HG03060 (cell line): ENCODE results near the gene CCNA2.

Experiments used
- ATAC-seq: cut with Tn5 transposase; IDR thresholded peaks from one replicate; pipeline ENCODE4 v1.9.1; 2021; ENCODE audit warnings: low read depth, moderate number of reproducible peaks; ENCODE audit not compliant: unreplicated experiment

Gene CCNA2

GRCh38 chr4:121811122-121811521 is 12.6 kb downstream of the CCNA2 start:
- no peak for ATAC-seq

- no peak for ATAC-seq
These were observed 17.3 kb downstream of the CCNA2 start for GRCh38 chr4:121806411-121806810.

- ATAC-seq: peak; percentile 6
These were observed 22.0 kb downstream of the CCNA2 start for GRCh38 chr4:121801715-121802075.

- ATAC-seq: peak; percentile 69
These were observed 22.5 kb downstream of the CCNA2 start, which contains the start of gene EXOSC9 for GRCh38 chr4:121800961-121801714. Gene EXOSC9 (plus strand): TSS chr4:121801323. CDS start chr4:121801425, 102 bp downstream.

DNA sequence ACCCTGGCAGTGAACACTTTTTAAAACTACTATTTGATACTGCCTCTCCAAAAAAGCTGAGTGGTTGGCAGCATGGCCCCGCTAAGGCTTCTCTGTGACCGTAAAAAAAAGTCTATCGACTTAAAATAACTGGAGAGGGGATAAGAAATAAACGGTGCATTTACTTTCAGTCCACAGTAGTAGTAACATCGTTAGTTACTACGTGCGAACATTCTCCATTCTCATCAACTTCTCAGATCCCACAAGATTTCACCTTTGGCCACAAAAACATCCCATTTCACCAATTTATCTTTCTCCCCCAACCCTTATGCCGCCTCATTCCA is 23.1 kb downstream of the CCNA2 start:
- ATAC-seq: peak; percentile 12

DNA sequence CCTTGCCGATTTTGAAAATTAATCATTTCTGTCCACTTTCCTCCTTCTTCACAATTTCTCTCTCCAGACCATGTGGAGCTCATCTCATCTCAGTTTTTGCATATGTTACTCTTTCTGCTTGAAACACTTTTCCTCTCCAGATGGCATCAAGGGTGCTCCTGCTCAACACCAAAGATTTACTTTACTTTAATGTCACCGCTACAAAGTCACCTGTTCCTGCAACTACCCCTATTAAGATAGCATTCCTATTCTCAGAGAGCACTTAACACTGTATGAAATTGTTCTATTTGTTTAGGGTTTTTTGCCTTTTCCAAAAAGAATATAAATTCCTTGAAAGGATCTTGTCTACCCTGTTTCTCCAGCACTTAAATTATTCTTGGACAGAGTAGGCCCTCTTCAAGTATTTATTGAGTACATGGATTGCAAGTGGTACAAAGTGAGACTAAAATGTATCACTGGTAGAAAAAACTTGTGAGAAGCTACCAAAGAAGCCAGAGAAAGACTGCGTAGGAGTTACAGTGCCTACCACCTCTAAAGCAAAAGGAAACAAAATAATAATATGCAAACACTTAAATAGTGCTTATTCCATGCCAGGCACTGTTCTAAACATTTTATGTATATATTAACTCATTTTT is 23.7 kb downstream of the CCNA2 start:
- ATAC-seq: no peak

- ATAC-seq: no peak
These were observed 24.4 kb downstream of the CCNA2 start for GRCh38 chr4:121799208-121799823.

DNA sequence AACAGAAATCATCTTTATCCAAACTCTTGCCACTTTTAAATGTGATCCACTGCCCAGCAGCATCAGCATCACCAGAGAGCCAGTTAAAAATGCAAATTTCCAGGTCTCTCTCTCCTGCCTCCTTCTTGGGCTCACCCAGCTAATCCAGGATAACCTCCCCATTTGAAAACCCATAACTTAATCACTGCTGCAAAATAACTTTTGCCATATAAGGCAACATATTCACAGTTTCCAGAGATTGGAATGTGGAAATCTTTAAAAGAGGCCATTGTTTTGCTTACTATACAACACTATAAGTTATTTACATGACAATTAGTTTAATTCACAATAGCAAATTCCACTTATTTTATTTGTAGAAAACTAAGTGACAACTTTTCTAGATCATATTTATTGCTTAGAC is 27.4 kb downstream of the CCNA2 start:
- no peak for ATAC-seq

- no peak for ATAC-seq
These were observed 29.0 kb downstream of the CCNA2 start for GRCh38 chr4:121794505-121795188.

- no peak for ATAC-seq
These were observed 30.7 kb downstream of the CCNA2 start for GRCh38 chr4:121792966-121793365.

GRCh38 chr4:121791481-121791880 is 32.2 kb downstream of the CCNA2 start:
- ATAC-seq: no peak

- ATAC-seq: no peak
These were observed 32.7 kb downstream of the CCNA2 start for GRCh38 chr4:121790976-121791375.

- no peak for ATAC-seq
These were observed 33.5 kb downstream of the CCNA2 start for GRCh38 chr4:121789960-121790829.

DNA sequence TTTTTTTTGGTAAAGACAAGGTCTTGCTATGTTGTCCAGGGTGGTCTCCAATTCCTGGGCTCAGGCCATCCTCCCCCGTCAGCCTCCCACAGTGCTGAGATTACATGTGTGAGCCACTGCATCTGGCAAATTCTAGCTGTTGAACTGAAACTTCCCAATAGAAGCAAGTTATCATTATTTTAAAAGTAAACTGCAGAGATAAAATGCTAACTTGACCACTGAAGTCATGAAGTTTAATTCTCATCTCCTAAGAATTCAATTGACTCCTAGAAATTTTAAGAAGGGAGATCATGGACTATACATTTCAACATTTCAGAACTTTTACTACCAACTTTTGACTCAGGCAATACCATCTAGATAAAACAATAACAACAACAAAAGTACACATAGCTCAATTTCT is 34.2 kb downstream of the CCNA2 start:
- ATAC-seq: no peak

GRCh38 chr4:121788896-121789295 is 34.8 kb downstream of the CCNA2 start:
- peak; percentile 58 for ATAC-seq

GRCh38 chr4:121786221-121786620 is 37.5 kb downstream of the CCNA2 start:
- ATAC-seq: no peak

- ATAC-seq: no peak
These were observed 38.2 kb downstream of the CCNA2 start for GRCh38 chr4:121785479-121785878.

- no peak for ATAC-seq
These were observed 38.7 kb downstream of the CCNA2 start for GRCh38 chr4:121784975-121785374.

GRCh38 chr4:121784401-121784800 is 39.3 kb downstream of the CCNA2 start:
- no peak for ATAC-seq

DNA sequence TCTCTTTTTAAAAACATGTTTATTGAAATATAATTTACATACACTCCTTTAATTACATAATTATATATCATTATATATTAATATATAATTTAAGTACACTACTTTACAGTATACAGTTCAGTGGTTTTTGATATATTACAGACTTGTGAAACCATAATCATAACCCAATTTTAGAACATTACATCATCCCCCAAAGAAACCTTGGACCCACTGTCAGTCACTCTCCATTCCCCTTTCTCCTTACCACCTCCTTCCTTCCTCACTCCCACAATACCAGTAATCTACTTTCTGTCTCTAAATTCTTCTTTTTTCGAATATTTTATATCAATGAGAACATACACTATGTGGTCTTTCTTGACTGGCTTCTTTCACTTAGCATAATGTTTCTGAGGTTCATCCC is 40.5 kb downstream of the CCNA2 start:
- ATAC-seq: no peak
